Measurements from ENCODE around the gene CELF1. TPM values are rescaled to one million over a fixed set of nuclear protein-coding genes. Genes with fewer than 3 reads are reported as not detected.
A peak's percentile ranks its signal among the peaks of the same experiment; 100 is the strongest.

The CELF1 gene
- total RNA-seq, 6 experiments from 2014 or later: 66.3 to 86.5 (median 71.7) TPM

- ATAC-seq (peak in 1 of 4 donors; percentile 21), DNase-seq (no peak)
- H3K27ac ChIP-seq: no peak within 1 kb of the TSS
- H3K4me1 ChIP-seq: peaks cover 0 to 3% (median 0%) of the 10 kb centered on the region in 4 donors
- H3K4me3 ChIP-seq: no peak within 1 kb of the TSS
- H3K36me3 ChIP-seq: no peaks in the 10 kb centered on the region
- intact Hi-C loops (cut with DNase I): no loop called here
- no peaks in the 10 kb centered on the region for H3K9me3 ChIP-seq
- 11% methylated on average over 19 of the region's 48 CpGs for WGBS (ENCODE audit: insufficient coverage, low coverage, low lambda C conversion rate, missing lambda C conversion rate)
- peaks cover 0 to 9% of the 10 kb centered on the region in 2 donors for H3K27me3 ChIP-seq
- no peak for TF ChIP-seq CTCF (IDR thresholded peaks at IDR 0.05)
- TF ChIP-seq POLR2A (IDR thresholded peaks at IDR 0.05): no peak
These were observed 41.3 kb upstream of the CELF1 start, which contains the start of gene C1QTNF4 for GRCh38 chr11:47593934-47594855. Gene C1QTNF4 (minus strand): TSS chr11:47594411. CDS start chr11:47590810, 3,601 bp downstream.

- Histone ChIP-seq H3K27ac (no peak overlapping the region), H3K4me1 (peaks cover 0 to 3% (median 0%) of the 10 kb centered on the region in 4 donors), H3K36me3 (no peaks in the 10 kb centered on the region), H3K4me3 (no peak overlapping the region), H3K27me3 (peaks cover 0 to 9% of the 10 kb centered on the region in 2 donors), H3K9me3 (no peaks in the 10 kb centered on the region)
- DNase-seq: no peak
- ATAC-seq: no peak
- no peak for TF ChIP-seq POLR2A (IDR thresholded peaks at IDR 0.05)
- no peak for TF ChIP-seq CTCF (IDR thresholded peaks at IDR 0.05)
- intact Hi-C loops (cut with DNase I): no loop called here
- WGBS (ENCODE audit: insufficient coverage, low coverage, low lambda C conversion rate, missing lambda C conversion rate): 38% methylated on average over 4 of the region's 6 CpGs
These were observed 40.6 kb upstream of the CELF1 start for GRCh38 chr11:47593492-47593933.

- peaks cover 0 to 3% (median 0%) of the 10 kb centered on the region in 4 donors for H3K4me1 ChIP-seq
- TF ChIP-seq CTCF (IDR thresholded peaks at IDR 0.05) (no peak), POLR2A (IDR thresholded peaks at IDR 0.05) (no peak)
- no peak overlapping the region for H3K4me3 ChIP-seq
- intact Hi-C loops (cut with DNase I): no loop called here
- 65% methylated on average over 2 of the region's 2 CpGs for WGBS (ENCODE audit: insufficient coverage, low coverage, low lambda C conversion rate, missing lambda C conversion rate)
- H3K27me3 ChIP-seq: peaks cover 0 to 9% of the 10 kb centered on the region in 2 donors
- ATAC-seq (no peak), DNase-seq (no peak)
- H3K36me3 ChIP-seq: no peaks in the 10 kb centered on the region
- no peaks in the 10 kb centered on the region for H3K9me3 ChIP-seq
- no peak overlapping the region for H3K27ac ChIP-seq
These were observed 40.0 kb upstream of the CELF1 start for GRCh38 chr11:47592970-47593369.

GRCh38 chr11:47592251-47592650, 39.3 kb upstream of the CELF1 start:
- no peak for TF ChIP-seq CTCF (IDR thresholded peaks at IDR 0.05)
- no peak for TF ChIP-seq POLR2A (IDR thresholded peaks at IDR 0.05)
- Histone ChIP-seq H3K27me3 (peaks cover 0 to 9% of the 10 kb centered on the region in 2 donors), H3K9me3 (no peaks in the 10 kb centered on the region), H3K36me3 (no peaks in the 10 kb centered on the region), H3K4me3 (no peak overlapping the region), H3K4me1 (peaks cover 0 to 3% (median 0%) of the 10 kb centered on the region in 4 donors), H3K27ac (no peak overlapping the region)
- DNase-seq: no peak
- no peak for ATAC-seq
- 40% methylated on average over 4 of the region's 4 CpGs for WGBS (ENCODE audit: insufficient coverage, low coverage, low lambda C conversion rate, missing lambda C conversion rate)
- intact Hi-C loops (cut with DNase I): no loop called here
